ENCODE data around the gene UNC50.

The UNC50 gene

DNA sequence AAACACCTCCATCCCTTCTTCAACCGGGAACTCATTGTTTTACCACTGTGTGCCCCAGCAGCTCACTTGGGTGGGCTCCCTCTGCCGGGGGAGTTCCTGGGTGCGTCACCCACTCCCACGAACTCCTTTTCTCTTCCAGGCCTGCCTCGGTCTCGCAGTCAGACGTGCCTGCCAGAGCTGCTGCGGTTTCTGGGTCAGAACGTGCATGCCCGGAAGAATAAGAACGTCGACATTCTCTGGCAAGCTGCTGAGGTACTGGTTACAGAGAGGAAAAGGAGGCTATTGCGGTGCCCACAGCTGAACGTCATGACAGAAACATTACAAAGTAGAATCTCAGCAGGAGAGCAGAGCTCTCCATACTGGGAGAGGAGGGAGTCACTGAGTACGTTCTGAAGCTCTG lies 35.7 kb upstream of the UNC50 start:
- ChIA-PET POLR2A (no interaction called here), CTCF (interaction anchor here (1.3 to 5.4 kb wide), 3 partner anchors 11 to 160 kb away, joined by 3 to 54 read pairs (median 4); no protein-coding TSS in a partner anchor)
- TF ChIP-seq, protein P1, sequence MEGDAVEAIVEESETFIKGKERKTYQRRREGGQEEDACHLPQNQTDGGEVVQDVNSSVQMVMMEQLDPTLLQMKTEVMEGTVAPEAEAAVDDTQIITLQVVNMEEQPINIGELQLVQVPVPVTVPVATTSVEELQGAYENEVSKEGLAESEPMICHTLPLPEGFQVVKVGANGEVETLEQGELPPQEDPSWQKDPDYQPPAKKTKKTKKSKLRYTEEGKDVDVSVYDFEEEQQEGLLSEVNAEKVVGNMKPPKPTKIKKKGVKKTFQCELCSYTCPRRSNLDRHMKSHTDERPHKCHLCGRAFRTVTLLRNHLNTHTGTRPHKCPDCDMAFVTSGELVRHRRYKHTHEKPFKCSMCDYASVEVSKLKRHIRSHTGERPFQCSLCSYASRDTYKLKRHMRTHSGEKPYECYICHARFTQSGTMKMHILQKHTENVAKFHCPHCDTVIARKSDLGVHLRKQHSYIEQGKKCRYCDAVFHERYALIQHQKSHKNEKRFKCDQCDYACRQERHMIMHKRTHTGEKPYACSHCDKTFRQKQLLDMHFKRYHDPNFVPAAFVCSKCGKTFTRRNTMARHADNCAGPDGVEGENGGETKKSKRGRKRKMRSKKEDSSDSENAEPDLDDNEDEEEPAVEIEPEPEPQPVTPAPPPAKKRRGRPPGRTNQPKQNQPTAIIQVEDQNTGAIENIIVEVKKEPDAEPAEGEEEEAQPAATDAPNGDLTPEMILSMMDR (IDR thresholded peaks at IDR 0.05; ENCODE audit: control extremely low read depth, extremely low read depth, low read depth, missing control alignments), result no peak
- DNase-seq (ENCODE audit: extremely low spot score), result no peak

GRCh38 chr2:98573426-98573825 lies 35.0 kb upstream of the UNC50 start:
- ChIA-PET CTCF (interaction anchor here (1.4 to 1.9 kb wide), 2 partner anchors 16 to 161 kb away, joined by 3 to 4 read pairs; no protein-coding TSS in a partner anchor), POLR2A (no interaction called here)
- TF ChIP-seq, protein P1 (IDR thresholded peaks at IDR 0.05; ENCODE audit: control extremely low read depth, extremely low read depth, low read depth, missing control alignments), result no peak
- no peak for DNase-seq (ENCODE audit: extremely low spot score)

GRCh38 chr2:98576666-98577312 lies 31.6 kb upstream of the UNC50 start:
- CTCF ChIA-PET, result interaction anchor here (1.6 to 4.7 kb wide), 2 partner anchors 8 to 489 kb away, joined by 3 to 30 read pairs; no protein-coding TSS in a partner anchor
- DNase-seq (ENCODE audit: extremely low spot score), result no peak
- TF ChIP-seq, protein P1 (IDR thresholded peaks at IDR 0.05; ENCODE audit: control extremely low read depth, extremely low read depth, low read depth, missing control alignments), result no peak
- POLR2A ChIA-PET, result no interaction called here

DNA sequence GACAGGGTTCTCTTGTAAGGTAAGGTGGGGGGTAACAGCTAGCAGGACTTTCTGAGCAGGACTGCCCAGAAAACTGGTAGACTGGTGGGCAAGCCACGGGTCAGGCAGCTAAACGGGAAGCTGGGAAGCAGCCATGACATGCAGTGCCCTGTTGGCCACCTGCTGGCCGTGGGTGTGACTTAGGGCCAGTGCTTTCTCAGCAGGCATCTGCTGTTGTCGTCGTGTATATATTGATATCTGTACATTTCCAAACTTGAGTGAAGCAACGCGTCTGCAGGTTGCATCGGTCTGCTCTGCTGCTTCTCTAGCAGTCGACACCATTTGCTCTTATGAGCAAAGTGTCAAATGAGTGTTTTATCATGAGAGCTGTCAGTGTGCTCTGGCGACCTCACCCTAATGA lies 31.1 kb upstream of the UNC50 start:
- CTCF ChIA-PET, result interaction anchor here (1.6 to 4.7 kb wide), 2 partner anchors 8 to 488 kb away, joined by 3 to 30 read pairs; no protein-coding TSS in a partner anchor
- no peak for DNase-seq (ENCODE audit: extremely low spot score)
- POLR2A ChIA-PET, result no interaction called here
- TF ChIP-seq, protein P1 (IDR thresholded peaks at IDR 0.05; ENCODE audit: control extremely low read depth, extremely low read depth, low read depth, missing control alignments), result no peak

- TF ChIP-seq, protein P1 (IDR thresholded peaks at IDR 0.05; ENCODE audit: control extremely low read depth, extremely low read depth, low read depth, missing control alignments), result no peak
- ChIA-PET CTCF (interaction anchor here (1.3 to 4.7 kb wide), 2 partner anchors 9 to 11 kb away, joined by 3 to 30 read pairs; no protein-coding TSS in a partner anchor), POLR2A (no interaction called here)
- DNase-seq (ENCODE audit: extremely low spot score), result no peak
Measured at GRCh38 chr2:98578231-98578630, 30.2 kb upstream of the UNC50 start.

DNA sequence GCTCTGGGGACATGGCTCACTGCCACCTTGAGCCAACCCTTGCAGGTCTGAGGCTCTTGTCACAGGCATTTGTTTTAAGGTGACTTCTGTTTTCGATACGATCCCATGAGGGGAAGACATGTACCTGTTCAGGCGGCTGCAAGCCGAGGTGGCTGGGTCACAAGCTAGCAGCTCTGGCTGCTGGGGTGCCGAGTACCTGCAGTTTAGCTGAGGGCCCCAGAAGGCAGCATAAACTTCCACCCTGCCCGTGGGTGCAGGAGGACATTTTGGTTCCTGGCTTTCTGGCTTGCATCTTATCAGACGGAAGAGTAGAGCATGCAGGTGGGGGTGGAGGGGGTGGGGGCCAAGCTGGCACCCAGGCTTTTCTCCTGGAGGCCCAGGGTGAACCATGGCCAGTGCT lies 28.5 kb upstream of the UNC50 start:
- ChIA-PET POLR2A (no interaction called here), CTCF (interaction anchor here (1.6 to 4.7 kb wide), 2 partner anchors 11 to 168 kb away, joined by 6 to 30 read pairs; no protein-coding TSS in a partner anchor)
- TF ChIP-seq, protein P1 (IDR thresholded peaks at IDR 0.05; ENCODE audit: control extremely low read depth, extremely low read depth, low read depth, missing control alignments), result no peak
- no peak for DNase-seq (ENCODE audit: extremely low spot score)

All from GM10248 (cell line).